Thymus (tissue), 11 donors: ENCODE results near the gene CTNNA2. TPM values are rescaled to one million over a fixed set of nuclear protein-coding genes. Genes with fewer than 3 reads are reported as not detected.

ENCODE experiments used
- DNase-seq, 9 donors: peaks; one replicate each; pipeline ENCODE4 v3.0.0-alpha.2; 2013; ENCODE audit warnings: low spot score in 9 of 9, low read depth in 6 of 9, missing footprints in 1 of 9
- H3K27ac ChIP-seq, 2 donors: one replicate each; pipeline ENCODE4 v1.5.1; 2013; ENCODE audit warnings: control low read depth in 1 of 2, low read depth in 1 of 2, low read length in 1 of 2, mild to moderate bottlenecking in 1 of 2, moderate library complexity in 1 of 2
- H3K27me3 ChIP-seq, 2 donors: one replicate each; pipeline ENCODE4 v1.5.1; 2013; ENCODE audit warnings: low read length in 1 of 2; ENCODE audit not compliant: control insufficient read depth in 2 of 2, insufficient read depth in 1 of 2
- H3K36me3 ChIP-seq, 2 donors: one replicate each; pipeline ENCODE4 v1.5.1; 2013; ENCODE audit warnings: low read length in 1 of 2, mild to moderate bottlenecking in 1 of 2, moderate library complexity in 1 of 2; ENCODE audit not compliant: control insufficient read depth in 2 of 2, insufficient read depth in 2 of 2
- H3K4me1 ChIP-seq, 2 donors: one replicate each; pipeline ENCODE4 v1.5.1; 2013; ENCODE audit warnings: low read length in 2 of 2; ENCODE audit not compliant: control insufficient read depth in 2 of 2, insufficient read depth in 2 of 2
- H3K4me3 ChIP-seq, 2 donors: one replicate each; pipeline ENCODE4 v1.5.1; 2013; ENCODE audit warnings: low read length in 2 of 2, control low read depth in 1 of 2, mild to moderate bottlenecking in 1 of 2
- H3K9me3 ChIP-seq, 2 donors: one replicate each; pipeline ENCODE4 v1.5.1; 2013; ENCODE audit warnings: low read length in 1 of 2, mild to moderate bottlenecking in 1 of 2; ENCODE audit not compliant: control insufficient read depth in 2 of 2, insufficient read depth in 1 of 2
- WGBS: extraction: QIAGEN DNeasy Blood & Tissue Kit; methylation state at CpG from one replicate; pipeline ENCODE4 v1.1.7; 2013; 5-methylcytosine and 5-hydroxymethylcytosine counted together
- polyA plus RNA-seq: library from polyadenylated mRNA; stranded (reverse); fragments of 200-250 nt; gene quantifications from one replicate; pipeline ENCODE4 v1.2.3, GENCODE V29; 2013
- total RNA-seq: library from RNA; stranded (reverse); fragments of 120-200 nt; gene quantifications from one replicate; pipeline ENCODE4 v1.2.4, GENCODE V29; 2013
- donor health status: healthy.

The CTNNA2 gene
- total and polyA plus RNA-seq, 2 donors = 0.16 to 0.19 TPM

- 72% methylated on average over 3 of the region's 3 CpGs for WGBS
- Histone ChIP-seq H3K36me3 (no peaks in the 10 kb centered on the region), H3K4me3 (no peak overlapping the region), H3K9me3 (no peaks in the 10 kb centered on the region), H3K4me1 (no peaks in the 10 kb centered on the region), H3K27me3 (no peaks in the 10 kb centered on the region), H3K27ac (no peak overlapping the region)
- no peak for DNase-seq
Observed at GRCh38 chr2:79801082-79801481, 288.2 kb downstream of the CTNNA2 start.

GRCh38 chr2:79817288-79817687 is 304.4 kb downstream of the CTNNA2 start:
- Histone ChIP-seq H3K27me3 (no peaks in the 10 kb centered on the region), H3K36me3 (no peaks in the 10 kb centered on the region), H3K9me3 (no peaks in the 10 kb centered on the region), H3K4me3 (no peak overlapping the region), H3K4me1 (no peaks in the 10 kb centered on the region), H3K27ac (no peak overlapping the region)
- 88% methylated on average over 4 of the region's 4 CpGs for WGBS
- DNase-seq = no peak

DNA sequence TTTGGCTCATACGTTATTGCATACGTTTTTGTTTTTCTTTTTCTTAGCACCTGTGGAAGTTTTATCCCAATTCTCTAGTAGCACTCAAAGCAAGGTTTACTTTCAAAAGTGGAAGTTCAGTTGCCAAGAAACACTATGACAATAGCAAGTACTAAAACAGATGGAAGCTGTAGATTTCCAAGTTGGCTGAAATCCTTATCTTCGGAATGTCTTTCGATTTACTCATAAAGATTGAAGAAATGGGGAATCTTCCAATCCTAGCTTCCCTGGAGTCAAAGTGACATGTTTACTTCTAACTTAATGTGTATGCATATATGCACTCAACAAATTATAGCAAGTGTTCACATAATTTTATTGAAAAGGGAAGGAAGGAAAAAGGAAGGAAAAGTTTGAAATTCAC is 307.4 kb downstream of the CTNNA2 start:
- H3K27ac ChIP-seq = no peak overlapping the region
- no peaks in the 10 kb centered on the region for H3K36me3 ChIP-seq
- no peaks in the 10 kb centered on the region for H3K4me1 ChIP-seq
- no peak overlapping the region for H3K4me3 ChIP-seq
- H3K27me3 ChIP-seq = no peaks in the 10 kb centered on the region
- H3K9me3 ChIP-seq = no peaks in the 10 kb centered on the region
- DNase-seq = no peak
- WGBS = 66% methylated on average over 4 of the region's 4 CpGs

DNA sequence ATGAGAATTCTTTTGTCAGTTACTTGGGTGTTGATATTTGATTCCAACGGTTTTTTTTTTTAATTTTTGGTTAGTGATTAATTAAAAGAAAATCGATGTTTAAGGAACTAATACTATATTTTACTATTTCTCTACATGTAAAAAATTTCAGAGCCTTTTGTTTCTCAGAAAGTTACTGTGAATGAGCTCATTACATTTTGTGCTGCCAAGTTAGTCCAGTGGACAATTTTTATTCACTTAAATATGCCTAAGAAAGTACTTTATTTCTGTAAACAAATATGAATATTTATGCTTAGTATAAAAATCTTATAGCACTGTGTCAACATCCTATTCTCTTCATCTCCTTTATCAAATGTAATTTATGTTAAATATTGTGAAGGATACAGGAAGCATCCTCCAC is 309.3 kb downstream of the CTNNA2 start:
- Histone ChIP-seq H3K27ac (no peak overlapping the region), H3K4me3 (no peak overlapping the region), H3K36me3 (no peaks in the 10 kb centered on the region), H3K4me1 (no peaks in the 10 kb centered on the region), H3K27me3 (no peaks in the 10 kb centered on the region), H3K9me3 (no peaks in the 10 kb centered on the region)
- no peak for DNase-seq
- 83% methylated on average over 2 of the region's 2 CpGs for WGBS

GRCh38 chr2:79824086-79824786 is 311.4 kb downstream of the CTNNA2 start:
- no peak for DNase-seq
- no peaks in the 10 kb centered on the region for H3K27me3 ChIP-seq
- WGBS = 73% methylated on average over 6 of the region's 6 CpGs

GRCh38 chr2:79827881-79828280 is 315.0 kb downstream of the CTNNA2 start:
- no peaks in the 10 kb centered on the region for H3K27me3 ChIP-seq
- no peaks in the 10 kb centered on the region for H3K4me1 ChIP-seq
- H3K9me3 ChIP-seq = no peaks in the 10 kb centered on the region
- H3K36me3 ChIP-seq = no peaks in the 10 kb centered on the region
- H3K27ac ChIP-seq = no peak overlapping the region
- H3K4me3 ChIP-seq = no peak overlapping the region
- 100% methylated on average over 1 of the region's 1 CpG for WGBS
- DNase-seq = no peak

More at GRCh38 chr2:79824086-79824786, 311.4 kb downstream of the CTNNA2 start:
- no peaks in the 10 kb centered on the region for H3K36me3 ChIP-seq
- no peaks in the 10 kb centered on the region for H3K4me1 ChIP-seq
- no peaks in the 10 kb centered on the region for H3K9me3 ChIP-seq
- no peak overlapping the region for H3K27ac ChIP-seq
- H3K4me3 ChIP-seq = no peak overlapping the region

GRCh38 chr2:79830501-79830900 is 317.6 kb downstream of the CTNNA2 start:
- DNase-seq = no peak
- Histone ChIP-seq H3K9me3 (no peaks in the 10 kb centered on the region), H3K4me3 (no peak overlapping the region), H3K36me3 (no peaks in the 10 kb centered on the region), H3K27me3 (no peaks in the 10 kb centered on the region), H3K27ac (no peak overlapping the region), H3K4me1 (no peaks in the 10 kb centered on the region)
- WGBS = 78% methylated on average over 7 of the region's 7 CpGs

DNA sequence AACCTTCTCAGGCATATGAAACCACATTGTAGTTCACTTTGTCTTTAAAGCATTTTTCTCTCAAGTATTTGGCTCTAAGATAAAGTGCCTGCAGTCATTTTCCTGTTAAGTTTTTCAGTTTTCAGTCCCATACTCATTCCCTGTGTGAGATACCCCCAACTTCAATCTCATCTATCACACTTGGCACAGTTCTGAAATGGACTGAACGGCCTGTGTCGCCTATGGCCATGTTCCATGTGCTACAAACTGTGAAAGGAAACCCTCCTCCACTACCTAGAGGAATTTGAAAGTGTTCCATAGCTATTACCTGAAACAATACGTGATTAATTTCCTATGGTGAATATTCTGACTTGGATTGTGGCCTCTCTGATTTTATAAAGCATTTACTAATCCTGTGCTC is 319.1 kb downstream of the CTNNA2 start:
- Histone ChIP-seq H3K36me3 (no peaks in the 10 kb centered on the region), H3K9me3 (no peaks in the 10 kb centered on the region), H3K27ac (no peak overlapping the region), H3K4me3 (no peak overlapping the region), H3K4me1 (no peaks in the 10 kb centered on the region), H3K27me3 (no peaks in the 10 kb centered on the region)
- no peak for DNase-seq
- 61% methylated on average over 3 of the region's 3 CpGs for WGBS

DNA sequence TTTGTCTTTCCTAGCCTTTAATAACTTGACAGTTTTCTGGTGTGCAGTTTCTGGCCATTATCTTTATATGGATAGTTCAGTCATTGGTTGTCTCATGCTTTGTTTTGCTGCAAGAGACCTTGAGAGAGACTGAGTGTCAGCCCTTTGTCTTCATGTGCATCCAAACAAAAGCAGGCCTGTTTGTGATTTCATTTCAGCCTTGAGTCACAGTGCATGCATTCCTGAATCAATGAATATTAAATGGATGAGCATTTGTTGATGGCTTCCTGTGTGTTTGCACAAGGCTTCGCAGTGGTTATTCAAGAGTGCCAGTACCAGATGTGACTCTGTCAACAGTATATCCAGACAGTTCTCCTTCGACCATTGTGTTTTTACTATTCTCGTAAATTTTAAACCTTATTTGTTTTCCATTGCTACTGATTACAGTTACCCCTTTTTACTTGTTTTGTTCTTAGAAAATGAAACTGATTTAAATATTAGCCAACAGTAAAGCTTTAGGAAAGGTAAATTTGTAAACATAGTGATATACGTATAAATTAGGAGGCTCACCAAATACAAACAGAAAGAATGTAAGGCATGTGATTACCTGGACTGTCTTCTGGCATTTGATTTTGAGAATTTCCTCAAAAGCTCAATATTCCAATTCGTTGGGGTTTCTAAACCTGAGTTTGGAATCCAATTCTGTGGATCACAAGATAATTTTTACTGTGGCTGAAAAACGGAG is 319.8 kb downstream of the CTNNA2 start:
- Histone ChIP-seq H3K36me3 (no peaks in the 10 kb centered on the region), H3K27ac (no peak overlapping the region), H3K27me3 (no peaks in the 10 kb centered on the region), H3K4me1 (no peaks in the 10 kb centered on the region), H3K4me3 (no peak overlapping the region), H3K9me3 (no peaks in the 10 kb centered on the region)
- 65% methylated on average over 6 of the region's 6 CpGs for WGBS
- no peak for DNase-seq
